TTC549 (cell line): ENCODE data around the gene GSTA5.
"Not testable (repeated sequence)": the region's sequence is repeated elsewhere in the genome, so short reads cannot be mapped to it uniquely, and the experiment has no call there.

Experiments
- FAIRE-seq: peaks from 2 replicates; lab custom pipeline; 2012; peaks lifted over from hg19 to GRCh38; lab: Jason Lieb, UNC

Gene GSTA5

GRCh38 chr6:52834481-52834880 is 6.1 kb downstream of the GSTA5 start:
- no peak for FAIRE-seq

- not testable (repeated sequence) for FAIRE-seq
Measured at GRCh38 chr6:52830869-52831268, 9.7 kb downstream of the GSTA5 start.

- FAIRE-seq = no peak
Measured at GRCh38 chr6:52829046-52829817, 11.4 kb downstream of the GSTA5 start.

GRCh38 chr6:52828621-52829020 is 12.0 kb downstream of the GSTA5 start:
- FAIRE-seq = not testable (repeated sequence)

- FAIRE-seq = not testable (repeated sequence)
Measured at GRCh38 chr6:52827073-52827783, 13.4 kb downstream of the GSTA5 start.

- no peak for FAIRE-seq
Measured at GRCh38 chr6:52826513-52826912, 14.1 kb downstream of the GSTA5 start.

GRCh38 chr6:52825900-52826459 is 14.6 kb downstream of the GSTA5 start:
- not testable (repeated sequence) for FAIRE-seq

- not testable (repeated sequence) for FAIRE-seq
Measured at GRCh38 chr6:52825270-52825793, 15.3 kb downstream of the GSTA5 start.

- no peak for FAIRE-seq
Measured at GRCh38 chr6:52821842-52822241, 18.8 kb downstream of the GSTA5 start.

- FAIRE-seq = no peak
Measured at GRCh38 chr6:52820198-52820597, 20.4 kb downstream of the GSTA5 start.

GRCh38 chr6:52815167-52816092 is 25.2 kb downstream of the GSTA5 start:
- FAIRE-seq = no peak

- not testable (repeated sequence) for FAIRE-seq
Measured at GRCh38 chr6:52814545-52814944, 26.1 kb downstream of the GSTA5 start.

- FAIRE-seq = not testable (repeated sequence)
Measured at GRCh38 chr6:52809777-52810176, 30.8 kb downstream of the GSTA5 start.

- FAIRE-seq = no peak
Measured at GRCh38 chr6:52808660-52809059, 32.0 kb downstream of the GSTA5 start.

GRCh38 chr6:52803668-52804255 is 36.9 kb downstream of the GSTA5 start, which contains the start of gene GSTA1:
GSTA1 (minus strand) TSS chr6:52803816; CDS start chr6:52799267, 4,549 bp downstream.
- FAIRE-seq = not testable (repeated sequence)

- FAIRE-seq = no peak
Measured at GRCh38 chr6:52802806-52803205, 37.8 kb downstream of the GSTA5 start.

- FAIRE-seq = no peak
Measured at GRCh38 chr6:52801188-52801841, 39.3 kb downstream of the GSTA5 start.

- not testable (repeated sequence) for FAIRE-seq
Measured at GRCh38 chr6:52799272-52799671, 41.3 kb downstream of the GSTA5 start.

GRCh38 chr6:52794366-52794765 is 46.2 kb downstream of the GSTA5 start:
- not testable (repeated sequence) for FAIRE-seq

GRCh38 chr6:52790861-52791260 is 49.8 kb downstream of the GSTA5 start:
- FAIRE-seq = no peak

- not testable (repeated sequence) for FAIRE-seq
Measured at GRCh38 chr6:52789658-52790057, 51.0 kb downstream of the GSTA5 start.
